Esophagus squamous epithelium (tissue), 5 donors: ENCODE results near the gene RNF213. TPM values are rescaled to one million over a fixed set of nuclear protein-coding genes. Genes with fewer than 3 reads are reported as not detected.

ENCODE experiments used
- DNase-seq: peaks from one replicate; lab custom pipeline; 2025; lab: John Stamatoyannopoulos, UW
- H3K27ac ChIP-seq, 4 donors: fragments of 200-600 bp; sonication (generic); one replicate each; pipeline ENCODE4 v1.5.1; 2016 to 2019; ENCODE audit warnings: mild to moderate bottlenecking in 1 of 4
- H3K27me3 ChIP-seq, 4 donors: fragments of 200-600 bp; sonication (generic); 1 replicate in 3 of 4; 2 replicates in 1 of 4; pipeline versions ENCODE4 v1.5.1 to v1.6.0; 2017 to 2021; ENCODE audit warnings: antibody characterized with exemption in 1 of 4
- H3K36me3 ChIP-seq, 3 donors: fragments of 200-600 bp; sonication (generic); one replicate each; pipeline ENCODE4 v1.5.1; 2016 to 2019
- H3K4me1 ChIP-seq, 3 donors: fragments of 200-600 bp; sonication (generic); one replicate each; pipeline ENCODE4 v1.5.1; 2017 to 2019
- H3K4me3 ChIP-seq, 4 donors: fragments of 200-600 bp; sonication (generic); 1 replicate in 3 of 4; 2 replicates in 1 of 4; pipeline ENCODE4 v1.5.1; 2016 to 2019; ENCODE audit warnings: mild to moderate bottlenecking in 2 of 4, moderate library complexity in 1 of 4
- H3K9me3 ChIP-seq, 3 donors: fragments of 200-600 bp; sonication (generic); one replicate each; pipeline ENCODE4 v1.5.1; 2016 to 2019
- POLR2A ChIP-seq, 4 donors: fragments of 450-650 bp; IDR thresholded peaks; one replicate each; pipeline ENCODE4 v1.6.1; 2017; ENCODE audit warnings: antibody characterized with exemption in 4 of 4, mild to moderate bottlenecking in 4 of 4, moderate library complexity in 3 of 4
- WGBS, 2 donors: methylation state at CpG; one replicate each; pipeline ENCODE4 v1.1.5; 2018; 5-methylcytosine and 5-hydroxymethylcytosine counted together
- intact Hi-C: fragments of 100-400 bp; cut with DNase I; formaldehyde crosslinking; loops from one replicate; pipeline ENCODE4 v1.15.0; 2022
- total RNA-seq, 4 donors: library from RNA; depleted of rRNA; stranded (reverse); fragments of >200 nt; gene quantifications; one replicate each; pipeline ENCODE4 v1.1.0, GENCODE V29; 2016
- TF ChIP-seq, protein P1 (sequence below), 6 experiments: fragments of 450-650 bp in 4 of 6; fragments of 200-600 bp in 2 of 6; sonication (generic) in 2 of 6; IDR thresholded peaks; one replicate each; pipeline ENCODE4 v1.5.1; 2016 to 2019; ENCODE audit warnings: antibody characterized with exemption in 6 of 6, mild to moderate bottlenecking in 4 of 6, moderate library complexity in 4 of 6
- donor health status: DM: yes; HTN: yes; CAD: no.

RNF213 gene
- total RNA-seq, 4 donors from 2014 or later = 56.1 to 67.9 (median 60.9) TPM

DNA sequence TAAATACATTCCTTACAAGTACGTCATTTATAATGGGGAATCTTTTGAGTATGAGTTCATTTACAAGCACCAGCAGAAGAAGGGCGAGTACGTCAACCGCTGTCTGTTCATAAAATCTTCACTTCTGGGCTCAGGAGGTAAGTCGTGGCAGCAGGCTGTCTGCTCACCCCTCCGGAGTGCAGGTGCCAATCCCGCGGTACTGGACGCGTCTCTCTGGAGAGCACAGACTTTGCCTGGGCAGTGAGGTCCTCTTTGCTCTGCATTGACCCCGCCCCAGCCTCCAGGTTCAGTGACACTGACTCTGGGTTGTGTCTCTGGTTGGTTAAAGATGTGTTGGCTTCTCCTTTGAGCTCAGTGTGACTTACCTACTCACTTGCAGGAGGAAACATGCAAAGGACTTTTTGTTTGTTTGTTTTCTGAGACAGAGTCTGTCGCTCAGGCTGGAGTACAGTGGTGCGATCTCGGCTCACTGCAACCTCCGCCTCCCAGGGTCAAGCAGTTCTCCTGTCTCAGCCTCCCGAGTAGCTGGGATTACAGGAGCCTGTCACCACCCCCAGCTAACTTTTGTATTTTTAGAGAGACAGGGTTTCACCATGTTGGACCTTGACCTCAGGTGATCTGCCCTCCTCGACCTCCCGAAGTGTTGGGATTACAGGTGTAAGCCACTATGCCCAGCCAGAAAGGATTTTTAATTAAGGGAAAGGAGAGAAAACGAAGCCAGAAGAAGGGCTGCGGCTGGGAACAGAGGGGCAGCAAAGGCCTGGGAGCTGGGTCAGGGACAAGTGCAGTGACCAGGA lies 31.2 kb downstream of the RNF213 start:
- H3K9me3 ChIP-seq = no peaks in the 10 kb centered on the region
- H3K4me3 ChIP-seq = no peak overlapping the region
- no peak for DNase-seq
- TF ChIP-seq POLR2A (IDR thresholded peaks at IDR 0.05) = no peak
- peaks cover 33 to 100% (median 89%) of the 10 kb centered on the region in 3 donors for H3K36me3 ChIP-seq
- no peak overlapping the region for H3K27ac ChIP-seq
- H3K4me1 ChIP-seq = no peaks in the 10 kb centered on the region
- H3K27me3 ChIP-seq = no peaks in the 10 kb centered on the region
- WGBS, 2 donors = 85 to 95% methylated on average over 11 to 18 of the region's 20 CpGs
- intact Hi-C loops = no loop called here

DNA sequence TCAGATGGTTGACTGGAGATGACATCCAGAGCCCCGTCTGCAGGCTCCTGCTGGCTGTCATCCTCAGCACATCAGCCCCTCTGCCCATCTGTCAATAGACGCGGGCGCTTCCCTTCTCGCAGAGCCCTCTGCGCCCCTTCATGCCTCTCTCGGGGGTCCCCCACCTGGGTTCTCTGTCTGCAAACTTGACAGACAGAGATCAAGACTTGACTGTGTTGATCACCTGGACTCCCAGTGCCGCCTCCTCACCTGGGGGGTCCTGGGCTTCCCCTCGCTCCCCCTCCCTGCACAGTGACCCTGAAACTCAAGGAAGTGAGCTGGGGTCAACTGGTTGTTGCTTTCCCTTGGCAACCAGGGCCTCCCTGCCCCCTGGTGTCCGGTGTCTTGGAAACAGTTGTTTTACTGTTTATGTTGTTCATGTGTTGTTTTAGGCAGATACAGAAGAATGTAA lies 31.9 kb downstream of the RNF213 start:
- Histone ChIP-seq H3K4me3 (no peak overlapping the region), H3K36me3 (peaks cover 33 to 100% (median 91%) of the 10 kb centered on the region in 3 donors), H3K9me3 (no peaks in the 10 kb centered on the region), H3K4me1 (no peaks in the 10 kb centered on the region), H3K27ac (no peak overlapping the region), H3K27me3 (no peaks in the 10 kb centered on the region)
- DNase-seq = no peak
- WGBS, 2 donors = 90 to 95% methylated on average over 4 to 9 of the region's 10 CpGs
- intact Hi-C loops = no loop called here
- TF ChIP-seq, protein P1, sequence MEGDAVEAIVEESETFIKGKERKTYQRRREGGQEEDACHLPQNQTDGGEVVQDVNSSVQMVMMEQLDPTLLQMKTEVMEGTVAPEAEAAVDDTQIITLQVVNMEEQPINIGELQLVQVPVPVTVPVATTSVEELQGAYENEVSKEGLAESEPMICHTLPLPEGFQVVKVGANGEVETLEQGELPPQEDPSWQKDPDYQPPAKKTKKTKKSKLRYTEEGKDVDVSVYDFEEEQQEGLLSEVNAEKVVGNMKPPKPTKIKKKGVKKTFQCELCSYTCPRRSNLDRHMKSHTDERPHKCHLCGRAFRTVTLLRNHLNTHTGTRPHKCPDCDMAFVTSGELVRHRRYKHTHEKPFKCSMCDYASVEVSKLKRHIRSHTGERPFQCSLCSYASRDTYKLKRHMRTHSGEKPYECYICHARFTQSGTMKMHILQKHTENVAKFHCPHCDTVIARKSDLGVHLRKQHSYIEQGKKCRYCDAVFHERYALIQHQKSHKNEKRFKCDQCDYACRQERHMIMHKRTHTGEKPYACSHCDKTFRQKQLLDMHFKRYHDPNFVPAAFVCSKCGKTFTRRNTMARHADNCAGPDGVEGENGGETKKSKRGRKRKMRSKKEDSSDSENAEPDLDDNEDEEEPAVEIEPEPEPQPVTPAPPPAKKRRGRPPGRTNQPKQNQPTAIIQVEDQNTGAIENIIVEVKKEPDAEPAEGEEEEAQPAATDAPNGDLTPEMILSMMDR (IDR thresholded peaks at IDR 0.05) = no peak
- no peak for TF ChIP-seq POLR2A (IDR thresholded peaks at IDR 0.05)

DNA sequence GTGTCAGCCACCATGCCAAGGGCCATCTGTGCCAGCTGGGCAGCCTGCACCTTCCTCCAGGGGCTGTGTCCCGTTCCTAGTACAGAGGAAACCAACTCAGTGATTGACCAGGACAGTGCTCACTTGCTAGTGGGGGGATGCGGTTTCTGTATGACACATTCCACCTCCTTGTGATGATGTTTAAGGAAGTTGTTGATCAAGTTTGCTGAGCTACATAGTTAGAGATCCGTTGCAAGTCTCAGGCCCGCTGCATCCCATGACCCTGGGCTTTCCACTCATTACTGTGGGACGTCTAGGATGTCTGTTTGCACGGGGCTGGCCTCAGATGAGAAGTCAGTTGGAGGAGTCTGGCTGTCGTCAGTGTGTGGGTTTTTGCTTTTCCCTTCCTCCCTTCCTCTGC lies 33.6 kb downstream of the RNF213 start:
- Histone ChIP-seq H3K36me3 (peaks cover 32 to 100% (median 90%) of the 10 kb centered on the region in 3 donors), H3K27me3 (no peaks in the 10 kb centered on the region), H3K9me3 (no peaks in the 10 kb centered on the region), H3K4me1 (no peaks in the 10 kb centered on the region), H3K4me3 (no peak overlapping the region), H3K27ac (no peak overlapping the region)
- DNase-seq = no peak
- intact Hi-C loops = no loop called here
- WGBS, 2 donors = 67 to 87% methylated on average over 5 to 6 of the region's 7 CpGs
- TF ChIP-seq, protein P1 (IDR thresholded peaks at IDR 0.05) = no peak
- no peak for TF ChIP-seq POLR2A (IDR thresholded peaks at IDR 0.05)

DNA sequence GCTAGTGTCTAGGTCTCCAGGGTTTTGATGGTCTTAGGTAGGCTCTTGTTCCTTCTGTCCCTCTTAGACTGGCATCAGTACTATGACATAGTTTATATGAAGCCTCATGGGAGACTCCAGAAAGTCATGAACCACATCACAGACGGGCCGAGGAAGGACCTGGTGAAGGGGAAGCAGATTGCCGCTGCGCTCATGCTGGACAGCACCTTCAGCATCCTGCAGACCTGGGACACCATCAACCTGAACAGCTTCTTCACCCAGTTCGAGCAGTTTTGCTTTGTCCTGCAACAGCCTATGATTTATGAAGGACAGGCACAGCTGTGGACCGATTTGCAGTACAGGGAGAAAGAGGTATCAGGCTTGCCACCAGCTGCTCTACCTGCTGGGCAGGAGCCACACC lies 34.0 kb downstream of the RNF213 start:
- WGBS, 2 donors = 92 to 100% methylated on average over 1 to 4 of the region's 6 CpGs
- no peaks in the 10 kb centered on the region for H3K4me1 ChIP-seq
- no peaks in the 10 kb centered on the region for H3K9me3 ChIP-seq
- peaks cover 32 to 100% (median 90%) of the 10 kb centered on the region in 3 donors for H3K36me3 ChIP-seq
- TF ChIP-seq, protein P1 (IDR thresholded peaks at IDR 0.05) = no peak
- no peak for TF ChIP-seq POLR2A (IDR thresholded peaks at IDR 0.05)
- H3K4me3 ChIP-seq = no peak overlapping the region
- no peak for DNase-seq
- intact Hi-C loops = no loop called here
- H3K27me3 ChIP-seq = no peaks in the 10 kb centered on the region
- H3K27ac ChIP-seq = no peak overlapping the region

DNA sequence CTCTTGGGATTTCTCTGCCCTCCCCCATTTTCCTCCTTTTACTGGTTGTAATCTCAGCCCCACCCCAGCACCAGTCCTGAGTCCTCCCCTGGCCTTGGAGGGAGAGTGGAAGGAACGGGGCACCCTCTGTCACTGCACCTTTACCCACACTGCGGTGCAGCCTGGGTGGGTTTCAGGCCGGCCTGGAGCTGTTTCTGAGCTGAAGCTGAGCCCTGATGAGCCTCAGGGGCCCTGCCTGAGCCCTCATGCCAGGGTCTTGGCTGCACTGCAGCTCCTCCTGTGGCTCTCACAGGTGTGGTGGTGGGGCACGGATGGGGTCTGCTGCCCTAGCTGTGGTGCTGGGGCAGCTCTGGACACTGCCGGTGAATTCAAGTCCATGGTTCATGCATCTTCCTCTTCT lies 34.5 kb downstream of the RNF213 start:
- H3K27me3 ChIP-seq = no peaks in the 10 kb centered on the region
- H3K9me3 ChIP-seq = no peaks in the 10 kb centered on the region
- no peak overlapping the region for H3K4me3 ChIP-seq
- WGBS, 2 donors = 83 to 90% methylated on average over 3 of the region's 5 CpGs
- no peak overlapping the region for H3K27ac ChIP-seq
- DNase-seq = no peak
- TF ChIP-seq, protein P1 (IDR thresholded peaks at IDR 0.05) = no peak
- TF ChIP-seq POLR2A (IDR thresholded peaks at IDR 0.05) = no peak
- intact Hi-C loops = no loop called here
- H3K4me1 ChIP-seq = no peaks in the 10 kb centered on the region
- peaks cover 27 to 100% (median 89%) of the 10 kb centered on the region in 3 donors for H3K36me3 ChIP-seq
